Nephron progenitor cell (in vitro differentiated cells): ENCODE measurements around the gene DTWD2.

Experiments
- DNase-seq: peaks from one replicate; pipeline ENCODE4 v3.0.0; 2021
- H3K27ac Mint-ChIP-seq: 2 replicates; pipeline ENCODE4 v1.8.0; 2021; ENCODE audit warnings: mild to moderate bottlenecking, moderate library complexity, mixed read lengths
- H3K27me3 Mint-ChIP-seq: 2 replicates; pipeline ENCODE4 v1.8.0; 2021; ENCODE audit warnings: mild to moderate bottlenecking, low read depth, mixed read lengths; ENCODE audit not compliant: poor library complexity
- H3K36me3 Mint-ChIP-seq: 2 replicates; pipeline ENCODE4 v1.8.0; 2021; ENCODE audit warnings: low read depth, mixed read lengths
- H3K4me1 Mint-ChIP-seq: 2 replicates; pipeline ENCODE4 v1.8.0; 2021; ENCODE audit warnings: mixed read lengths
- H3K4me3 Mint-ChIP-seq: 2 replicates; pipeline ENCODE4 v1.8.0; 2021; ENCODE audit warnings: mild to moderate bottlenecking, moderate library complexity, mixed read lengths
- H3K9me3 Mint-ChIP-seq: 2 replicates; pipeline ENCODE4 v1.8.0; 2021; ENCODE audit warnings: mild to moderate bottlenecking, moderate library complexity, mixed read lengths
- TF ChIP-seq, protein P1 (sequence below): fragments of 200-600 bp; sonication (generic); IDR thresholded peaks from 2 replicates; pipeline ENCODE4 v1.5.0; 2021; ENCODE audit warnings: antibody characterized with exemption

The DTWD2 gene

DNA sequence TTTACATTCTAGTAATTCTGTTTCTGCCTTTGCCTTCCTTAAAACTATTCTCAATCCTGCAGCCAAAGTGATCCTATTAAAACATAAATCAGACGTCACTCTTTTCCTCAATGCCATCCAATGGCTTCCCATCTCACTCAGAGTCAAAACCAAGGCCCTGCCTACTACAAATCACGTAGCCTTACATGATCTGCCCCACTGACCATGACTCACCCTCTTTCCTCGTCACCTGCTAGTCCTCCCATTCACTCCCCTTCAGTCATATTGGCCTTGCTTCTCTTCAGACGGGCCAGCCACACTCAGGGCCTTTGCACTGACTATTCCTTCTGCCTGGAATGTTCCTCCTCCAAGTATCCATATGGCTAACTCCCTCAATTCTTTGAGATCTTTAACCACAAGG, 43.6 kb upstream of the DTWD2 start:
- no peak for DNase-seq
- Mint-ChIP-seq H3K27me3 (peaks cover 3% of the 10 kb centered on the region), H3K36me3 (peaks cover 5% of the 10 kb centered on the region), H3K4me1 (no peaks in the 10 kb centered on the region), H3K9me3 (no peaks in the 10 kb centered on the region), H3K27ac (no peak overlapping the region), H3K4me3 (no peak overlapping the region)
- TF ChIP-seq, protein P1, sequence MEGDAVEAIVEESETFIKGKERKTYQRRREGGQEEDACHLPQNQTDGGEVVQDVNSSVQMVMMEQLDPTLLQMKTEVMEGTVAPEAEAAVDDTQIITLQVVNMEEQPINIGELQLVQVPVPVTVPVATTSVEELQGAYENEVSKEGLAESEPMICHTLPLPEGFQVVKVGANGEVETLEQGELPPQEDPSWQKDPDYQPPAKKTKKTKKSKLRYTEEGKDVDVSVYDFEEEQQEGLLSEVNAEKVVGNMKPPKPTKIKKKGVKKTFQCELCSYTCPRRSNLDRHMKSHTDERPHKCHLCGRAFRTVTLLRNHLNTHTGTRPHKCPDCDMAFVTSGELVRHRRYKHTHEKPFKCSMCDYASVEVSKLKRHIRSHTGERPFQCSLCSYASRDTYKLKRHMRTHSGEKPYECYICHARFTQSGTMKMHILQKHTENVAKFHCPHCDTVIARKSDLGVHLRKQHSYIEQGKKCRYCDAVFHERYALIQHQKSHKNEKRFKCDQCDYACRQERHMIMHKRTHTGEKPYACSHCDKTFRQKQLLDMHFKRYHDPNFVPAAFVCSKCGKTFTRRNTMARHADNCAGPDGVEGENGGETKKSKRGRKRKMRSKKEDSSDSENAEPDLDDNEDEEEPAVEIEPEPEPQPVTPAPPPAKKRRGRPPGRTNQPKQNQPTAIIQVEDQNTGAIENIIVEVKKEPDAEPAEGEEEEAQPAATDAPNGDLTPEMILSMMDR: no peak

DNA sequence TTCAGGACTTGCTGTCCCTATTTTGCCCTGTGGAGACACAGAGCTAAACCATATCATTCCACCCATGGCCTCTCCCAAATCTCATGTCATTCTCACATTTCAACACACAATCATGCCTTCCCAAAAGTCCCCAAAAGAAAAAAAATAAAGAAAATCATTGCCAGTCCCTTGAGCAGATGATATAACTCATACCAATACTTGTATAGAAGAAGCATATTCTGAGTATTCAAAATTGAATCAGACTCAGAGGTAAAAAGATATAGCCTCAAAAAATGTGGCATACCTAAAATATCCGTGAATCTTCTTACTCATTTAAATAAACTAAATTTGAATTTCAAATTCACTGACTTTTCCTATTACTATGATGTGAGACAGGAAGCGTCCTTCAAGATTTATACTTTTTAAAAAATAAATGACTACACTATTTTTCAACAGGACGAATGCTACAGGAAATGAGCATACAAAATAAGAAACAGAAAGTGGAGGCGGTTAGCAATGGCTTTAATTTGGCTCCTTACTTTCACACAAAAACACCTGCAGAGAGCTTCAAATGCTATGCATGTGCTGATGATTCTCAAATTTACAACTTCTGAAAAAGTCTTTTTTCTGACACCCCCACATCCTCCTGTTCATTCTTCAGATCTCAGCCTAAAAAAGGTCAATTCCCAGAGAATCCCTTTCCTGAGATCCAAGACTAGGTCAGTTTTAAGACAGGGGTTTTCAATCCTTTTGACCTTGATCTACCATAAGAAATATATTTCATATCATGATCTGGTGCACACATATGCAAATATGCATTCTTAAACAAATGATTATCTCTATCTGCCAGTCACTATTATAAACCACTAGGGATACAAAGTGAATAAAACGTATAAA, 42.9 kb upstream of the DTWD2 start:
- H3K36me3 Mint-ChIP-seq: peaks cover 5% of the 10 kb centered on the region
- DNase-seq: no peak
- H3K27ac Mint-ChIP-seq: no peak overlapping the region
- no peak overlapping the region for H3K4me3 Mint-ChIP-seq
- no peaks in the 10 kb centered on the region for H3K9me3 Mint-ChIP-seq
- peaks cover 3% of the 10 kb centered on the region for H3K27me3 Mint-ChIP-seq
- TF ChIP-seq, protein P1: no peak
- no peaks in the 10 kb centered on the region for H3K4me1 Mint-ChIP-seq

DNA sequence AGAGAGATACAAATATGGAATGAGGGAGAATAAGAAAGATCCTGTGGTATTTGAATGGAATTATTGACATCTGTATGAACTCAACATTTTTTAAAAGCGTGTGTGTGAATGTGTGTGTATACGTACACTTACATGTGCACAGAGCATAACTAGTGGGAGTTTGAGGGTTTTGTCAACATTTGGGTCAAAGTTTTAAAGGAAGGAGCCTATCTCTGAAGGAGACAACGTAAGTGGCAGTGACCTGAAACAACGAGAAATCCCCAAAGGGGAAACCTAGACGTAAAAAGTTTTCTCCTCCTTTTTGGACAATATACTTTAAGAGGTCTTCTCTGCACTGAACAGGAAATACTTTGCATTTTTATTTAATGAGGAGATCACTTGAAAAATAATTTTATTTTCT, 40.2 kb upstream of the DTWD2 start:
- Mint-ChIP-seq H3K4me1 (no peaks in the 10 kb centered on the region), H3K27me3 (peaks cover 3% of the 10 kb centered on the region), H3K4me3 (no peak overlapping the region), H3K36me3 (peaks cover 5% of the 10 kb centered on the region), H3K9me3 (peaks cover 17% of the 10 kb centered on the region), H3K27ac (peak overlapping the region; percentile 36)
- DNase-seq: no peak
- TF ChIP-seq, protein P1: no peak

DNA sequence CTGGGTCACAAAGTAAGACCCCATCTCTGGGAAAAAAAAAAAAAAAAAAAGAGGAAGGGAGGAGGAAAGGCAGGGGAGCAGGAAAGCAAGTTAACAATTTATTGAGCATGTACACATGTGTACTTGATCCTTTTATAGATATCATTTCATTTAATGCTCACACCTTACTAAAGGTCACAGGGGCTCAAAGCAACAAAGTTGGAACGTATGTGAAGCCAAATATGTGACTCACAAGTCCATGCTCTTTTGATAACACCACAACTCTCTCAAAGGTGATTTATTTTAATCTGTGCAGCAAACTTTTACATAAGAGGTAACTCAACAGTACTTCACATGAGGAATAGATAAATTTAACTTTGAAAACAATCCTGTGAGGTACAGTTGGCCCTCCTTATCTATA, 34.4 kb upstream of the DTWD2 start:
- no peak for DNase-seq
- Mint-ChIP-seq H3K36me3 (no peaks in the 10 kb centered on the region), H3K27me3 (peaks cover 3% of the 10 kb centered on the region), H3K27ac (no peak overlapping the region), H3K4me3 (no peak overlapping the region), H3K9me3 (peaks cover 17% of the 10 kb centered on the region), H3K4me1 (peaks cover 5% of the 10 kb centered on the region)
- TF ChIP-seq, protein P1: no peak

DNA sequence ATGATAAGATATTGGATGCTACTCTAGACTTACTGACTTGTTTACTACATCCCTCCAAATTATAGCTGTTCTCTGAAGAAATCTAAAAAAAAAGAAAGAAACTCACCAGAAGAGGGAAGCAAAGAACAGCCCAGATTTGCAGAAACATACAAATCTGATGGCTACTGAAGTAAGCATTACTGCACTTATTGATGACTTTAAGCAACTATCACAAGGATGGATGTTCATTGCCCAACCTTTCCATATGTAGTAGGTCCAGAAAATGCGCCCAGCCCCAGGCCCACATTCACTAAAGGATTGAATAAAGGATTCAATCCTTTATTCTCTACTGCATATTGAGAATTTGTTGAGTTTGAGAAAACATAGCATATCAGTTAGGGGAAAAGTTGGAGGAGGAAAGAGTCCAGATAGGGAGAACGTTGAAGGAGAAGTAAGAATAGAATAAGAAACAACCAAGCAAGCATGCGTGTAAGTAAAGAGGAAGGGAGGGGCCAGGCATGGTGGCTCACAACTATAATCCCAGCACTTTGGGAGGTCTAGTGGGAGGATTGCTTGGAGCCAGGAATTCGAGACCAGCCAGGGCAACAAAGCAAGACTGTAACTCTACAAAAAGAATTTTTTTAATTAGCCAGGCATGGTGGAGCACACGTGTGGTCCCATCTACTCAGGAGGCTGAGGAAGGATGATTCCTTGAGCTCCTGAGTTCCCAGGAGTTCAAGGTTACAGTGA, 33.8 kb upstream of the DTWD2 start:
- Mint-ChIP-seq H3K27ac (no peak overlapping the region), H3K4me3 (no peak overlapping the region), H3K4me1 (peaks cover 5% of the 10 kb centered on the region), H3K9me3 (peaks cover 17% of the 10 kb centered on the region), H3K27me3 (peaks cover 2% of the 10 kb centered on the region), H3K36me3 (no peaks in the 10 kb centered on the region)
- no peak for DNase-seq
- TF ChIP-seq, protein P1: peak; percentile 20
